ENCODE results near the gene PLEKHH2.

DNA sequence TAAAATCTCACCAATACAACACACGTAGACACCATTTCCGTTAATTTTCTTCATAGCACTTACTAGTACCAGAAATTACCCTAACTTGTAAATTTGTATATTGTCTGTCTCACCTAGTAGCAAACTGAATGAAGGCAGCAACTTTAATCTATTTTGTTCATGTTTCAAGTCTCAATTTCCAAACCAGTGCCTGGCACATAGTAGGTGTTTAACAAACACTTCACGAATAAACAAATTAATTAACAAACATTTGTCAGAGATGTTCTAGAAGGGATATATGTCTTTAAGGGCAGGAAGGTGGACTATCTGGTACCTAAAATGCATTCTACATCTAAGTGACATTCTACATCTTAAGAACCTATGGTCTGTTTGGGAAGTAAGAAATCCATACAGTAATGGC, 42.2 kb upstream of the PLEKHH2 start:
- TF ChIP-seq TSHZ2 (CRISPR knock-in tag; IDR thresholded peaks at IDR 0.05), result no peak
- TF ChIP-seq ARNTL (CRISPR knock-in tag; IDR thresholded peaks at IDR 0.05; ENCODE audit: borderline replicate concordance, low read depth), result no peak
- no peak for TF ChIP-seq TCF4 (CRISPR knock-in tag; IDR thresholded peaks at IDR 0.05; ENCODE audit: borderline replicate concordance)
- no peak for TF ChIP-seq CREB5 (CRISPR knock-in tag; IDR thresholded peaks at IDR 0.05; ENCODE audit: low read depth)
- TF ChIP-seq GLIS3 (CRISPR knock-in tag; IDR thresholded peaks at IDR 0.05), result no peak
- TF ChIP-seq PATZ1 (CRISPR knock-in tag; IDR thresholded peaks at IDR 0.05; ENCODE audit: borderline replicate concordance), result no peak
- TF ChIP-seq TOX (CRISPR knock-in tag; IDR thresholded peaks at IDR 0.05; ENCODE audit: borderline replicate concordance), result no peak

All from SK-N-SH treated with all-trans-retinoic acid at 6 μM for 48 hours (cell line).